Ishikawa (cell line): ENCODE data around the gene HBZ.

ENCODE experiments used
- CEBPB ChIP-seq: IDR thresholded peaks from 2 replicates; pipeline ENCODE4 v1.6.1; 2012
- CREB1 ChIP-seq: IDR thresholded peaks from 2 replicates; pipeline ENCODE4 v1.6.1; 2012; ENCODE audit warnings: low read depth
- EGR1 ChIP-seq: IDR thresholded peaks from 2 replicates; pipeline ENCODE4 v1.6.1; 2012
- EP300 ChIP-seq: IDR thresholded peaks from 2 replicates; pipeline ENCODE4 v1.6.1; 2012; ENCODE audit warnings: borderline replicate concordance
- FOXM1 ChIP-seq: IDR thresholded peaks from 2 replicates; pipeline ENCODE4 v1.6.1; 2012; ENCODE audit warnings: low read depth, borderline replicate concordance
- MAX ChIP-seq: IDR thresholded peaks from 2 replicates; pipeline ENCODE4 v1.6.1; 2012
- NFIC ChIP-seq: IDR thresholded peaks from 2 replicates; pipeline ENCODE4 v1.6.1; 2012
- TAF1 ChIP-seq: IDR thresholded peaks from 2 replicates; pipeline ENCODE4 v1.6.1; 2012; ENCODE audit warnings: low read depth, mild to moderate bottlenecking
- TCF12 ChIP-seq: IDR thresholded peaks from 2 replicates; pipeline ENCODE4 v1.6.1; 2012; ENCODE audit warnings: low read depth
- TEAD4 ChIP-seq: IDR thresholded peaks from 2 replicates; pipeline ENCODE4 v1.6.1; 2012
- YY1 ChIP-seq: IDR thresholded peaks from 2 replicates; pipeline ENCODE4 v1.6.1; 2012; ENCODE audit warnings: low read depth
- ZBTB7A ChIP-seq: IDR thresholded peaks from 2 replicates; pipeline ENCODE4 v1.6.1; 2012; ENCODE audit warnings: low read depth
- TF ChIP-seq, protein P1 (sequence below): IDR thresholded peaks from 2 replicates; pipeline ENCODE4 v1.6.1; 2012; ENCODE audit warnings: low read depth, mild to moderate bottlenecking
- TF ChIP-seq, protein P2 (sequence below): IDR thresholded peaks from 2 replicates; pipeline ENCODE4 v1.6.1; 2012

HBZ gene

GRCh38 chr16:155031-155398 is 2.6 kb downstream of the HBZ start:
- TF ChIP-seq NFIC (no peak), CEBPB (no peak)

DNA sequence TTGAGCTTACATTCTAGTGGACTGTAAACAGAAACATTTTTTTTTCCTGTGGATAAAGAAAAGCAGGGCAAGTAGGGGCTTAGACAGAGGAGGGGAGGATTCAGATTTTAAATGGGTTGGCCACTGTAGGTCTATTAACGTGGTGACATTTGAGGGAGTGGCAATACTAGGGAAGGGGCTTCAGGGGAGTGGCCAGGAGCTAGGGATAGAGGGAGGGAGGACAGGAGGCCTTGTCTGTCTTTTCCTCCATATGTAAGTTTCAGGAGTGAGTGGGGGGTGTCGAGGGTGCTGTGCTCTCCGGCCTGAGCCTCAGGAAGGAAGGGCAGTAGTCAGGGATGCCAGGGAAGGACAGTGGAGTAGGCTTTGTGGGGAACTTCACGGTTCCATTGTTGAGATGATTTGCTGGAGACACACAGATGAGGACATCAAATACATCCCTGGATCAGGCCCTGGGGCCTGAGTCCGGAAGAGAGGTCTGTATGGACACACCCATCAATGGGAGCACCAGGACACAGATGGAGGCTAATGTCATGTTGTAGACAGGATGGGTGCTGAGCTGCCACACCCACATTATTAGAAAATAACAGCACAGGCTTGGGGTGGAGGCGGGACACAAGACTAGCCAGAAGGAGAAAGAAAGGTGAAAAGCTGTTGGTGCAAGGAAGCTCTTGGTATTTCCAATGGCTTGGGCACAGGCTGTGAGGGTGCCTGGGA is 6.8 kb downstream of the HBZ start:
- TF ChIP-seq TCF12 (no peak), TEAD4 (no peak), TAF1 (no peak), MAX (no peak), ZBTB7A (no peak), EP300 (no peak)
- TF ChIP-seq, protein P1, sequence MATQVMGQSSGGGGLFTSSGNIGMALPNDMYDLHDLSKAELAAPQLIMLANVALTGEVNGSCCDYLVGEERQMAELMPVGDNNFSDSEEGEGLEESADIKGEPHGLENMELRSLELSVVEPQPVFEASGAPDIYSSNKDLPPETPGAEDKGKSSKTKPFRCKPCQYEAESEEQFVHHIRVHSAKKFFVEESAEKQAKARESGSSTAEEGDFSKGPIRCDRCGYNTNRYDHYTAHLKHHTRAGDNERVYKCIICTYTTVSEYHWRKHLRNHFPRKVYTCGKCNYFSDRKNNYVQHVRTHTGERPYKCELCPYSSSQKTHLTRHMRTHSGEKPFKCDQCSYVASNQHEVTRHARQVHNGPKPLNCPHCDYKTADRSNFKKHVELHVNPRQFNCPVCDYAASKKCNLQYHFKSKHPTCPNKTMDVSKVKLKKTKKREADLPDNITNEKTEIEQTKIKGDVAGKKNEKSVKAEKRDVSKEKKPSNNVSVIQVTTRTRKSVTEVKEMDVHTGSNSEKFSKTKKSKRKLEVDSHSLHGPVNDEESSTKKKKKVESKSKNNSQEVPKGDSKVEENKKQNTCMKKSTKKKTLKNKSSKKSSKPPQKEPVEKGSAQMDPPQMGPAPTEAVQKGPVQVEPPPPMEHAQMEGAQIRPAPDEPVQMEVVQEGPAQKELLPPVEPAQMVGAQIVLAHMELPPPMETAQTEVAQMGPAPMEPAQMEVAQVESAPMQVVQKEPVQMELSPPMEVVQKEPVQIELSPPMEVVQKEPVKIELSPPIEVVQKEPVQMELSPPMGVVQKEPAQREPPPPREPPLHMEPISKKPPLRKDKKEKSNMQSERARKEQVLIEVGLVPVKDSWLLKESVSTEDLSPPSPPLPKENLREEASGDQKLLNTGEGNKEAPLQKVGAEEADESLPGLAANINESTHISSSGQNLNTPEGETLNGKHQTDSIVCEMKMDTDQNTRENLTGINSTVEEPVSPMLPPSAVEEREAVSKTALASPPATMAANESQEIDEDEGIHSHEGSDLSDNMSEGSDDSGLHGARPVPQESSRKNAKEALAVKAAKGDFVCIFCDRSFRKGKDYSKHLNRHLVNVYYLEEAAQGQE: no peak

DNA sequence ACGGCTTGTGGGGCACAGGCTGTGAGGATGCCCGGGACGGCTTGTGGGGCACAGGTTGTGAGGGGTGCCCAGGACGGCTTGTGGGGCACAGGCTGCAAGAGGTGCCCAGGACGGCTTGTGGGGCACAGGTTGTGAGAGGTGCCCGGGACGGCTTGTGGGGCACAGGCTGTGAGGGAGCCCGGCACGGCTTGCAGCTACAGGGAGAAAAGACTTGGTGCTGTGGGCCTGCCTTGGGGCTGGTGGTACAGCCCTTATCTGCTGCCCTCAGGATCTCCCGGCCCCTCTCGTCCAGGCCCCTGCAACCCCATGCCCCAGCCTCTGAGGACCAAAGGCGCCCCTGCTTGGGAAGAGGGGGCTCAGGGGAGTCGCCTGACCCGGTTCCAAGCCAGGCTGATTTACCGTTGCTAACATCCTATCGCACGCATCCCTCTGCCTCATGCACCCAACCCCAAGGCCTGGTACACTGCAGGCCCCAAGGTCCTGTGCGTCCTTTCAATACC is 8.3 kb downstream of the HBZ start:
- TF ChIP-seq ZBTB7A: no peak
- TF ChIP-seq NFIC: no peak
- no peak for TF ChIP-seq CREB1
- TF ChIP-seq EGR1: no peak
- TF ChIP-seq, protein P1: no peak
- TF ChIP-seq TAF1: no peak
- no peak for TF ChIP-seq TCF12
- TF ChIP-seq, protein P2, sequence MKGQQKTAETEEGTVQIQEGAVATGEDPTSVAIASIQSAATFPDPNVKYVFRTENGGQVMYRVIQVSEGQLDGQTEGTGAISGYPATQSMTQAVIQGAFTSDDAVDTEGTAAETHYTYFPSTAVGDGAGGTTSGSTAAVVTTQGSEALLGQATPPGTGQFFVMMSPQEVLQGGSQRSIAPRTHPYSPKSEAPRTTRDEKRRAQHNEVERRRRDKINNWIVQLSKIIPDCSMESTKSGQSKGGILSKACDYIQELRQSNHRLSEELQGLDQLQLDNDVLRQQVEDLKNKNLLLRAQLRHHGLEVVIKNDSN: no peak
- TF ChIP-seq EP300: no peak

- TF ChIP-seq CEBPB (no peak), FOXM1 (no peak)
Measured at GRCh38 chr16:162271-162991, 10.0 kb downstream of the HBZ start.

DNA sequence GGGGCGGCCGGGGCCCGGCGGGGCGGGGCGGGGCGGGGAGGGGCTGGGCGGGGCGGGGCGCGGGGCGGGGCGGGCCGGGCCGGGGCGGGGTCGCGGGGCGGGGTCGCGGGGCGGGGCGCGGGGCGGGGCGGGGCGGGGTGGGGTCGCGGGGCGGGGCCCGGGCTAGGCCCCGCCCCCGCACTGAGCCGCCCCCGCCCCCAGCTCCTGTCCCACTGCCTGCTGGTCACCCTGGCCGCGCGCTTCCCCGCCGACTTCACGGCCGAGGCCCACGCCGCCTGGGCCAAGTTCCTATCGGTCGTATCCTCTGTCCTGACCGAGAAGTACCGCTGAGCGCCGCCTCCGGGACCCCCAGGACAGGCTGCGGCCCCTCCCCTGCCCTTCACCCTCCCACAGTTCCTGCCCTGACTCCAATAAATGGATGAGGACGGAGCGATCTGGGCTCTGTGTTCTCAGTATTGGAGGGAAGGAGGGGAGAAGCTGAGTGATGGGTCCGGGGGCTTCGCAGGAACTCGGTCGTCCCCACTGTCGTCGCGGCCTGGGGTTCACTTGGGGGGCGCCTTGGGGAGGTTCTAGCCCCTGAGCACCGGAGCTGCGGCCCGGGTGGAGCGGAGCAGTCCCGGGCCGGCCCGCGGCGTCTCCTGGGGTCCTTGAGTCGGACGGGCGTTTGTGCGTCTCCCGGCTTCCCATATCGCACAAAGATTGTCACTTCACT is 12.5 kb downstream of the HBZ start:
- TF ChIP-seq EGR1 (no peak), FOXM1 (no peak), YY1 (no peak), MAX (no peak), TEAD4 (no peak), CREB1 (no peak), TCF12 (no peak), CEBPB (no peak), NFIC (no peak), TAF1 (no peak), EP300 (no peak)
- TF ChIP-seq, protein P2: no peak
- TF ChIP-seq, protein P1: no peak
